22Rv1 (cell line): ENCODE measurements around the gene TBC1D5.

ENCODE experiments used
- H3K27ac ChIP-seq: fragments of 450-650 bp; 2 replicates; pipeline ENCODE4 v1.5.1; 2017
- ZFX ChIP-seq: fragments of 450-650 bp; IDR thresholded peaks from 2 replicates; pipeline ENCODE4 v1.6.1; 2017; ENCODE audit warnings: antibody characterized with exemption, borderline replicate concordance
- TF ChIP-seq, protein P1 (sequence below): fragments of 450-650 bp; IDR thresholded peaks from 2 replicates; pipeline ENCODE4 v1.5.1; 2017; ENCODE audit warnings: mild to moderate bottlenecking

TBC1D5 gene

DNA sequence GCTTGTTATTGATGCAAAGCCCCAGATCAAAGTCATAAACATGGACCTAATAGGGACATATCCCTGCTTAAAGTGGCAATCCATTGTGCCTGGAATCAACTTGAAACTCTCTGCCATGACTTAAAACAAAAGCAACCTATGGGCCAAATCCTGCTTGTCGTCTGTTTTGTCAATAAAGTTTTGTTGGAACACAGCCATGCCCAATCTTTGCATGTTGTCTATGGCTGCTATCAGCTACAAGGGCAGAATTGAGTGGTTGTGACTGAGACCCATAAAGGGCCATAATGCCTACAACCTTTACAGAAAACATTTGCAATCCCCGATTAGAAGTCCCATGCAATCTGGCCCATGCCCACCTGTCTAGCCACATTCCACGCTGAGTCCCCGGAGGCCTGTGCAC is 622.3 kb downstream of the TBC1D5 start:
- TF ChIP-seq ZFX: no peak
- TF ChIP-seq, protein P1, sequence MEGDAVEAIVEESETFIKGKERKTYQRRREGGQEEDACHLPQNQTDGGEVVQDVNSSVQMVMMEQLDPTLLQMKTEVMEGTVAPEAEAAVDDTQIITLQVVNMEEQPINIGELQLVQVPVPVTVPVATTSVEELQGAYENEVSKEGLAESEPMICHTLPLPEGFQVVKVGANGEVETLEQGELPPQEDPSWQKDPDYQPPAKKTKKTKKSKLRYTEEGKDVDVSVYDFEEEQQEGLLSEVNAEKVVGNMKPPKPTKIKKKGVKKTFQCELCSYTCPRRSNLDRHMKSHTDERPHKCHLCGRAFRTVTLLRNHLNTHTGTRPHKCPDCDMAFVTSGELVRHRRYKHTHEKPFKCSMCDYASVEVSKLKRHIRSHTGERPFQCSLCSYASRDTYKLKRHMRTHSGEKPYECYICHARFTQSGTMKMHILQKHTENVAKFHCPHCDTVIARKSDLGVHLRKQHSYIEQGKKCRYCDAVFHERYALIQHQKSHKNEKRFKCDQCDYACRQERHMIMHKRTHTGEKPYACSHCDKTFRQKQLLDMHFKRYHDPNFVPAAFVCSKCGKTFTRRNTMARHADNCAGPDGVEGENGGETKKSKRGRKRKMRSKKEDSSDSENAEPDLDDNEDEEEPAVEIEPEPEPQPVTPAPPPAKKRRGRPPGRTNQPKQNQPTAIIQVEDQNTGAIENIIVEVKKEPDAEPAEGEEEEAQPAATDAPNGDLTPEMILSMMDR: no peak
- H3K27ac ChIP-seq: no peak overlapping the region

DNA sequence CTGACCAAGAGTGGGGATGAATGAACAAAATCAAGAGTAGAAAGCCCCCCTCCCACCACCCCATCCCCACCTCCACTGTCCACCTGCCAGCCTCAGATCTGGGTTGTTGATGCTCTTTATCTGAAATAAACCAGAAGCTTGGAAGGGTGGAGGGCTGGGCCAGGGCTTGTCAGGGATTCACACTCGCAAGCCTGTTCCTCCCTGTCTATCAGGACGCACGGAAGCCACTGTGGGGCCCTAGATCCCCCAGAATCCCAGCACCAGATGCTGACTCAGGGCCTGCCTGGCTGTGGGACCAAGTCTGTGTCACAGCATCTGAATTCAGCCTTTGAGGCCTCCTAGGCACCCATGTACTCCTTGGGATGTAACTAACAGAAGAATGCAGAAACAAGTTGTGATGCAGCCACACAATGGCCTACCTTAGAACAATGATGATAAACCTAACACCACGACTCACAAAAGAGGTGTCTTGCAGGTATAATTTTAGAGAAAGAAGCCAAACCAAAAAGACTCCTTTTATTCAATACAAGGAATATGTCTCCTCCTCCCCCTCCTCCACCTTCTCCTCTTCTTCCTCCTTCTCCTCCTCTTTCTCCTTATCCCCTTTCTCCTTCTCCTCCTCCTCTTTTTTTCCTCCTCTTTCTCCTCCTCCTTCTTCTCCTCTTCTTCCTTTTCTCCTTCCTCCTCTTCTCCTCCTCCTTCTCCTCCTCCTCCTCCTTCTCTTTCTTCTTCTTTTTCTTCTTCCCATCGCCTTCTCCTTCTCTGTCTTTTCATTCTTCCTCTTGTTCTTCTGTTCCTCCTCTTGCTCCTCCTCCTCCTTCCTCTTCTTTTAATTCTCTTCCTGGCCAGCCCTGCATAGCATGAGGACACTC is 623.0 kb downstream of the TBC1D5 start:
- no peak overlapping the region for H3K27ac ChIP-seq
- TF ChIP-seq, protein P1: no peak
- no peak for TF ChIP-seq ZFX

DNA sequence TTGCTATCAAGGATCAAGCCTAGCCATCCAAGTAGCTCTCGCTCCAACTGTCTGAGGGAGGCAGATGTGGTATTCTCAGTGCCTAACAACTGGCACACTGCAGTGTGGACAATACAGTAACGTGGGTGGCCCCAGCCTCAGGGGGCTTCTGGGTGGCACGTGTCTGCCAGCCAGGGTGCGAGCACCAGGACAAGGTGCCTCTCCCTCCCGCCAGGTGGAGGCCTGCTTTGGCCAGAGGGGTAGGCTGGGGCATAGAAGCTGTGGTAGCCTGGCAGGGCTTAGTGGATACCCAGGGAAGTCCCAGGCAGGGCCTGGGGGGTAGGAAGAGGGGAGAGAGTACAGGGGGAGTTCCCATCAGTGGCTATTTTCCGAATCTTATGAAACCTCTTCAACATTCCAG is 623.7 kb downstream of the TBC1D5 start:
- no peak overlapping the region for H3K27ac ChIP-seq
- no peak for TF ChIP-seq ZFX
- TF ChIP-seq, protein P1: no peak

DNA sequence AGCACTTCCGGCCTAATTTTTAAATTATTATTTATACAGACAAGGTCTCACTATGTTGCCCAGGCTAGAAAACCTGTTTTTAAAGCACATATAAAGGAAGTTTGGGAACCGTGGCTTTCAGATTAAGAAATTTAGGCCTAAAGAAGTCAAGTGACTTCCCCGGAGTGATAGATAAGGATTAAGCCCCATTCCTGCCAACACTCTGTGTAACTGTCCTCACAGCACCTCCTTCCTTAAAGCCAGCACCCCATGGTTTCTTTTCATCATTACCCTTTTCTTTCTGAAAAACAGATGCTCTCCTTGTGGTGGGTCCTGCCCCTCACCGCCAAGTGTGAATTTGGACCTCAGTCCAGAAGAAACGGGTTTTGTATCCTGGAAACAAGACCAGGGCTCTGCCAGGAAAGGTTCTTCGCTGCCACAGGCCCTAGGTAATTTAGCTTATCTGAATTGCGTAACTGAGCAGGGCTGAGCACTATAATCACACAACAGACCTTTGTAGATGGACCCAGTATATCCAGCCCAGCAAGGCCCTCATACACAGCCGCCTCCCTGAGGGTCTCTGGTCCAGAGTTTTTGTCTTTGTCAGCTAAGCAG is 626.3 kb downstream of the TBC1D5 start:
- H3K27ac ChIP-seq: no peak overlapping the region
- no peak for TF ChIP-seq ZFX
- TF ChIP-seq, protein P1: no peak

DNA sequence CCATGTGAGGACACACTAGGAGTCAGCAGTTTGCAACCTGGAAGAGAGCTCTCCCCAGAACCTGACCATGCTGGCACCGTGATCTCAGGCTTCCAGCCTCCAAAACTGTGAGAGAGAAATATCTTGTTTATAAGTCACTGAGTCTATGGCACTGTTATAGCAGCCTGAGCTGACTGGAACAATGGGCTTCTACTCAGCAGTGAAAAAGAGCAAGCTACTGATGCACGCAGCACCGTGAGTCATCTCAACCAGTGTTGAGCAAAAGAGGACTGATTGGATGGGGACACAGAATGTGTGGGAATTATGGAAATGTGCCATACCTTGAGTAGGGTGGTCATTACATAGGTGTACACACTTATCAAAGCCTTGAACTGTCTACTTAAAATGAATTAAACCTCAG is 627.2 kb downstream of the TBC1D5 start:
- no peak overlapping the region for H3K27ac ChIP-seq
- TF ChIP-seq, protein P1: no peak
- no peak for TF ChIP-seq ZFX

DNA sequence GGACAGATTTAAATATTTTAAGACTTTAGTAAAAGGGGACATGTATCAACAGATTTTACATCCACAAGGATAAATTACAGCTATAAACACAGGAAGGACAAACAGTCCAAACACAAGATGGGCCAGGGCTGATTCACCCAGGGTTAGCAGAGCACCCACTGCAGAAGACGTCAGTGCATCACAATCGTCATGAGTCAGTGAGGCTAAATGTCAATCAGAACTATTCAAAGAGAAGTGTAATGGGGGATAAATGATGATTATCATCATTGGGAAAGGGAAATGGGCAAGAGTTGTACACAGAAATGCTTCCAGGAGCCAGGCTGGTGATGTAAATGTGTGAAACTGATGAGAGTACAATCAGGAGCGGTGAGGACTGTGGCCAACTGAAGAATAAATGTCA is 630.8 kb downstream of the TBC1D5 start:
- no peak overlapping the region for H3K27ac ChIP-seq
- TF ChIP-seq ZFX: no peak
- TF ChIP-seq, protein P1: no peak
